Astrocyte of the cerebellum (primary cell): ENCODE results near the gene TCF4.

Experiments
- DNase-seq: peaks from one replicate; pipeline ENCODE4 v3.0.0-alpha.2; 2011; ENCODE audit warnings: low read depth
- H3K4me3 ChIP-seq: 2 replicates; pipeline ENCODE4 v1.5.1; 2011; ENCODE audit warnings: mild to moderate bottlenecking, low read depth, low read length, moderate library complexity
- in situ Hi-C: cut with HindIII; loops from 2 replicates; pipeline ENCODE4 v1.10.0; 2017; ENCODE audit warnings: low sequenced_read_pairs
- TF ChIP-seq, protein P1 (sequence below): IDR thresholded peaks from 2 replicates; pipeline ENCODE4 v1.5.1; 2012; ENCODE audit warnings: low read length, low read depth, moderate library complexity, mild to moderate bottlenecking; ENCODE audit errors: missing control alignments

Gene TCF4

DNA sequence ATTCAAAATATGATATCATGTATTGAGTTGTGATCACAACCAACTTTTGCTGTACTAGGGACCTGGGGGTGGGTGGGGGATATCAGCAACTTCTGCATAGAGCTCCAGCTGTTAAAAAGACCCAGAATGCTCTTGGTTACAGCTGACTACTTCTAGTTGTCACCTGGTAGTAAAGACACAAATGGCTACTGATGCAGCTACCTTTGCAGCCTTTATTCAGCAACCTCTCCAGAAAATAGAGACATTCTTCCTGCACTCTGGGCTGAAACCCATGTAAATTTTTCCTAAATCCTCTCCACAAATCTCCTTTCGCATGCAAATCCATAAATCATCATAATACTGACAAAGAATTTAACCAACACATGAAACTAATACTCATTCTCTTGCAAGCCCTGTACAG is 238.3 kb downstream of the TCF4 start:
- TF ChIP-seq, protein P1, sequence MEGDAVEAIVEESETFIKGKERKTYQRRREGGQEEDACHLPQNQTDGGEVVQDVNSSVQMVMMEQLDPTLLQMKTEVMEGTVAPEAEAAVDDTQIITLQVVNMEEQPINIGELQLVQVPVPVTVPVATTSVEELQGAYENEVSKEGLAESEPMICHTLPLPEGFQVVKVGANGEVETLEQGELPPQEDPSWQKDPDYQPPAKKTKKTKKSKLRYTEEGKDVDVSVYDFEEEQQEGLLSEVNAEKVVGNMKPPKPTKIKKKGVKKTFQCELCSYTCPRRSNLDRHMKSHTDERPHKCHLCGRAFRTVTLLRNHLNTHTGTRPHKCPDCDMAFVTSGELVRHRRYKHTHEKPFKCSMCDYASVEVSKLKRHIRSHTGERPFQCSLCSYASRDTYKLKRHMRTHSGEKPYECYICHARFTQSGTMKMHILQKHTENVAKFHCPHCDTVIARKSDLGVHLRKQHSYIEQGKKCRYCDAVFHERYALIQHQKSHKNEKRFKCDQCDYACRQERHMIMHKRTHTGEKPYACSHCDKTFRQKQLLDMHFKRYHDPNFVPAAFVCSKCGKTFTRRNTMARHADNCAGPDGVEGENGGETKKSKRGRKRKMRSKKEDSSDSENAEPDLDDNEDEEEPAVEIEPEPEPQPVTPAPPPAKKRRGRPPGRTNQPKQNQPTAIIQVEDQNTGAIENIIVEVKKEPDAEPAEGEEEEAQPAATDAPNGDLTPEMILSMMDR: no peak
- DNase-seq: no peak
- H3K4me3 ChIP-seq: no peak overlapping the region
- in situ Hi-C loops: loop anchor here (25.0 kb wide), 1 partner anchor 438 kb away; no protein-coding TSS in a partner anchor

DNA sequence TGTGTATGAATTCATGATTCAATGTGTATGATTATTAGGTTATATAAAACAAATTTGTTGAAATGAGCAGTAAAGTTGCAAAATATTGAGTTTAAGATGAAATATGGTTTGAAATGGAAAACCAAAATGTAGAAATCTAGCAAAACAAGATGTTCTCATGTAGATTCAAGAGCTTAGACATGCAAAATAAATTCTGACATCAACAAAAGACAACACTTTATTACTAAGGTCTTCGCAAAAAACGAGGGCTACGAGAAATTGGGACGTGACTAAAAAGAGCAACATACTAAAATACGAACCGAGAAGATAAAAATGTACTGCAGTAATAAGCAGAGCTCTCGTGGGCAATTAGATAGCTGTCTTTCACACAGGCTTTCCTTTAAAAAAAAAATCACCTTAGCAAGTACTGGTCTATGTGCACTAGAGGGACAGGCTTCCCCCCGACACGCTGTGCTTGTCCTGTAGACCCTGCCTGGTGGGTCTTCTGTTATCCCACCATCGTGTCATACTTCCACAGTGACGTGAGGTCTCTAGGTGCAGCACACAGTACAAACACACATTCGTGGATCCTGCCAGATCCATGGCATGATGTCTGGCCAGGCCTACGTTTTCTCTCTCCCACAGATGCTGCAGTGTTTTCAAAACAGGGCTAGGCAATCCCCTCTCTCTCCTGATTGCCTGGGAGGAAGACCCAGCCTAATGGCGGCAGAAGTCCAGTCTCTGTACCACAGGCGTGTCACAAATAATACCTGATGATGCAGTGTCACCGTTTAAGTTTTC is 240.8 kb downstream of the TCF4 start:
- in situ Hi-C loops: loop anchor here (25.0 kb wide), 1 partner anchor 440 kb away; no protein-coding TSS in a partner anchor
- H3K4me3 ChIP-seq: no peak overlapping the region
- no peak for DNase-seq
- TF ChIP-seq, protein P1: no peak

DNA sequence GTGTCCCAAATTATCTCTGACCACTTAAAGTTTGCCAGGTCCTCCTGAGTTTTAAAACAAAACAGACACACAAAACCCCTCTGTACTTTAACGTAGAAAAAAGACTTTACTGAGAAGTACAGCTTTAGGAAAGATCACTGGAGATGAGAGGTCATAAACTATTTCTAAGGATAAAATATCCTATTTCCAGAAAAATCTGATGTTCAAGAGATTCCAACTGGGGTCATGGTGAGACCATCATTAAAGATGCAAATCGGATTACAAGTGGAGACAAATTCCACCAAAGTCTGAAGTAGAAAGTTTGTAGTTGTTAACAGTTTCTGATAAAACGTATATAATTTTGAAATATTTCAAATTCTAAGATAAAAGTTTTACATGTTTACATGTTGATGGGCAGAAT is 241.6 kb downstream of the TCF4 start:
- TF ChIP-seq, protein P1: no peak
- no peak for DNase-seq
- H3K4me3 ChIP-seq: no peak overlapping the region
- in situ Hi-C loops: loop anchor here (25.0 kb wide), 1 partner anchor 441 kb away; no protein-coding TSS in a partner anchor

DNA sequence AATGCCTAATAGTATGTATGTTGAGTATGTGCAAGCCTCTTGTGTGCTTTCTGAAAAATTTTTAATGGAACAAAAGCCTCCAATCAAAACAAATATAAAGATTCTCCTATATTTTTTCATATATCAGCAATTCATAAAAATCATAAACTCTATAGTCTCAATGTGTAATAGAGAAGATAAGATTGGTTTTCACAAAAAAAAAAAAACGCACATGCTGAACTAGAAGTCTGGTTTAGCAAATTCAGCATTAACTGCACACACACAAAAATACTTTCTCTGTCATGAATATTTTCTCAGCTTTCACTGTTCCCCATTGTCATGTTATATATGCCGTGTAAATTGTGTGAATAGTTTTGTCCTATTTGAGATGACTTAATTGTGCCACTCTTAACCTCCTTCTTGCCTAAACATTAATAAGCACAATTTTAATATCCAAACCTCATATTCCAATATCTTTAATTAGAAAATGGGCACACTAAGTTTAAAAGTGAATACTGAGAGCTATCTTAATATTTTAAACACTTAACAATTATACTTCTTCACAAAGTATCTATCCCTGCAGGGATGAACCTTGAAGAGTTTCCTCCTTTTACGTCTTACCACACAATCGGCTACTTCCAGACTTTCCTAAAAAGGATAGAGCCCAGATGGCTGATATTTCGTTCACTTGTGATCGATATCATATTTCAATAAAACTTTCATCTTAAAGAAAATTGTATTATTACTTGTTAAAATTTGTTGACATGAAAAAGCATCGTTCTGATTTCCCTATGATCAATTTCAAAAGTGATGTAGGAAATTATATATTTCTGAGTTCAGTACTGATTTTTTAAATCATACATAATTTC is 242.7 kb downstream of the TCF4 start:
- no peak overlapping the region for H3K4me3 ChIP-seq
- in situ Hi-C loops: loop anchor here (25.0 kb wide), 1 partner anchor 442 kb away; no protein-coding TSS in a partner anchor
- TF ChIP-seq, protein P1: no peak
- DNase-seq: no peak

DNA sequence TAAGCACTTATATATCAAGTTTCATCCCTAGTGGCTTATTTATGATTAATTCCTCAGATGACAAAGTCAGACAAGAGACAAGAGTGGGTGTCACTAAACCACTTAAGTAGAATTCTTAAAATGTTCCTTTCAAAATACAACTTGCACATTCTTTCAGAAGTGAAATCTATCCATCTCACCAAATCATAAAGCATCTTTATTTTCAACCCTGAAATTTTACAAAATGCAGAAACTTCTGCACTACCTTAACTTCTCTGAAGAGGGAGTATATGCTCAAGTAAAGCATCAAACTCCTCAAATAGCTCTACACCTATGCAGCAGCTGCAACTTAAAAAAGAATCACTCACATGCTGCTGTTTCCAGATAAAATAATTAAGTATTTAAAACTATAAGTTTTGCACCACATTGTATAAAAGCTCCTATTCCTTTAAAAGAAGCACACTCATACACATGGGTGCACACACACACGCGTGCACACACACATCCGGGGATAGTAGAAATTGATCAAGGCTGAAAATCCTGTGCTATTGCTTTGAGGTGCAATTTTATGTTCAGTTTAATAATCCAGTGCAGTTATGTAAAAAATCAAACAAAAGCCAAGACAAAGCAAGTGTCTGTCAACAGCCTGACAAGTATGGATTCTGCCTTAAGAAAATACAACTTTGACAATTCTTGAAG is 244.5 kb downstream of the TCF4 start:
- DNase-seq: no peak
- TF ChIP-seq, protein P1: peak; percentile 60
- in situ Hi-C loops: loop anchor here (25.0 kb wide), 1 partner anchor 444 kb away; no protein-coding TSS in a partner anchor
- no peak overlapping the region for H3K4me3 ChIP-seq

DNA sequence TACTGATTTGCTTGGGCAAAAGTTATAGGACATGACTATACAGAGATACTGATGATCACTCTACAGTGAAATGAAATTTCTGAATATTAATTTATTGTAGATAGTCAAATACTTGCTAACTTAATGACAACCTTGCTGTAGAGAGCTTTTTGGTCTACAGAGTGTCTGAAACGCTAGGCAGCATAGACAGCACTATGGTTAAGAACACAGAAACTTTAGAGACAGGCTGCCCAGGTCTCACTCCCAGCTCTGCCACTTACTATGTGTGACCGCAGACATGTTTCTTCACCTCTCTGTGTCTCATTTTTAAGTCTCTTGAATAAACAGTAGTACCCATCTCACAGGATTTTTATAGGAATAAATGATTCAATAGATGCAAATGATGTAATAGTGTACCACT is 247.0 kb downstream of the TCF4 start:
- DNase-seq: no peak
- H3K4me3 ChIP-seq: no peak overlapping the region
- in situ Hi-C loops: loop anchor here (25.0 kb wide), 1 partner anchor 446 kb away; no protein-coding TSS in a partner anchor
- TF ChIP-seq, protein P1: no peak
